ENCODE measurements around the gene PRDX6. TPM values are rescaled to one million over a fixed set of nuclear protein-coding genes. Genes with fewer than 3 reads are reported as not detected.

Gene PRDX6
- total and polyA plus RNA-seq, 2 donors (not counting 1 experiment from before 2014, with no cell fraction given): 51.6 to 85.2 TPM

- WGBS (ENCODE audit: insufficient coverage): no CpG with 5 or more reads among the region's 2 CpGs
Observed at GRCh38 chr1:173433751-173434326, 43.3 kb upstream of the PRDX6 start.

More at GRCh38 chr1:173433751-173434326, 43.3 kb upstream of the PRDX6 start:
- Mint-ChIP-seq H3K4me1 (peaks cover 24% of the 10 kb centered on the region), H3K9me3 (ENCODE audit: insufficient read depth) (no peaks in the 10 kb centered on the region), H3K4me3 (no peak overlapping the region), H3K27me3 (no peaks in the 10 kb centered on the region), H3K27ac (no peak overlapping the region)
- Histone ChIP-seq H2AFZ (ENCODE audit: insufficient read depth, low read depth, low read length, poor library complexity, severe bottlenecking) (no peak overlapping the region), H3K27ac (ENCODE audit: low read length in 2 of 2) (no peak overlapping the region), H4K20me1 (ENCODE audit: control insufficient read depth, insufficient read depth, low read length, poor library complexity, severe bottlenecking) (no peaks in the 10 kb centered on the region), H3K79me2 (ENCODE audit: control insufficient read depth, insufficient read depth, low read length) (no peaks in the 10 kb centered on the region), H3K9ac (ENCODE audit: low read length) (no peak overlapping the region), H3K9me3 (ENCODE audit: control extremely low read depth in 1 of 3, control insufficient read depth in 2 of 3, insufficient read depth in 1 of 3, low read length in 2 of 3) (no peaks in the 10 kb centered on the region), H3K36me3 (replicated peaks in 1 of 2; ENCODE audit: control extremely low read depth in 1 of 2, control insufficient read depth in 1 of 2, extremely low read depth in 1 of 2, insufficient read depth in 2 of 2, low read length in 1 of 2) (no peaks in the 10 kb centered on the region), H3K4me1 (ENCODE audit: control insufficient read depth in 2 of 2, insufficient read depth in 2 of 2, low read length in 2 of 2) (peaks cover 20 to 23% of the 10 kb centered on the region in 2 donors), H3K4me3 (ENCODE audit: control extremely low read depth in 1 of 5, extremely low read depth in 1 of 5, insufficient read depth in 1 of 5, low read depth in 2 of 5, low read length in 4 of 5) (no peak overlapping the region), H3K27me3 (replicated peaks in 1 of 4; ENCODE audit: control extremely low read depth in 1 of 4, control insufficient read depth in 3 of 4, insufficient read depth in 4 of 4, low read length in 3 of 4) (no peaks in the 10 kb centered on the region), H3K4me2 (replicated peaks; ENCODE audit: low read depth, low read length, poor library complexity, severe bottlenecking) (no peak overlapping the region)
- no peak for DNase-seq
- no peak for ATAC-seq (ENCODE audit: low read depth)
- CTCF ChIA-PET: interaction anchor here (0.6 to 1.1 kb wide), 4 partner anchors 28 to 1256 kb away, joined by 3 to 5 read pairs (median 3); no protein-coding TSS in a partner anchor
- TF ChIP-seq CTCF (IDR thresholded peaks at IDR 0.05): no peak
- no peak for TF ChIP-seq EZH2 (IDR thresholded peaks at IDR 0.05; ENCODE audit: borderline replicate concordance, insufficient read depth, low read depth, low read length, poor library complexity, severe bottlenecking)
- POLR2A ChIA-PET: no interaction called here
- intact Hi-C loops (cut with micrococcal nuclease): loop anchor here (5.0 kb wide), 2 partner anchors 283 to 588 kb away; partner anchors contain the start of gene RC3H1
